Lung microvascular endothelial cell (primary cell): Measurements from ENCODE around the gene TNKS2. TPM values are rescaled to one million over a fixed set of nuclear protein-coding genes. Genes with fewer than 3 reads are reported as not detected.
"Not testable (repeated sequence)": the region's sequence is repeated elsewhere in the genome, so short reads cannot be mapped to it uniquely, and the experiment has no call there.

ENCODE experiments used
- DNase-seq, 2 donors: peaks; one replicate each; pipeline versions ENCODE4 v3.0.0 to v3.0.0-alpha.2; 2010; ENCODE audit warnings: low read depth in 2 of 2
- total RNA-seq: library from RNA; depleted of rRNA; stranded (reverse); fragments of >200 nt; gene quantifications from 2 replicates; pipeline ENCODE4 v1.2.1, GENCODE V29; 2014

The TNKS2 gene
- 37.5 and 43.5 TPM in 2 replicates for total RNA-seq

- DNase-seq: peak; percentile 95 to 96
These were observed at the start of gene TNKS2 for GRCh38 chr10:91797874-91798648. TNKS2 (plus strand) TSS chr10:91798426; CDS start chr10:91798691, 265 bp downstream.

- not testable (repeated sequence) for DNase-seq
These were observed 48.6 kb upstream of the TNKS2 start for GRCh38 chr10:91749592-91749991.

- DNase-seq: no peak
These were observed 41.9 kb upstream of the TNKS2 start for GRCh38 chr10:91756286-91756685.

GRCh38 chr10:91758303-91759146, 39.7 kb upstream of the TNKS2 start:
- DNase-seq: peak; percentile 64 to 75

- peak in 1 of 2 donors; percentile 31 for DNase-seq
These were observed 38.6 kb upstream of the TNKS2 start for GRCh38 chr10:91759581-91759986.

- no peak for DNase-seq
These were observed 36.5 kb upstream of the TNKS2 start for GRCh38 chr10:91761721-91762120.

GRCh38 chr10:91762878-91763277, 35.3 kb upstream of the TNKS2 start:
- no peak for DNase-seq

GRCh38 chr10:91766676-91767075, 31.6 kb upstream of the TNKS2 start:
- DNase-seq: no peak

GRCh38 chr10:91768123-91768522, 30.1 kb upstream of the TNKS2 start:
- no peak for DNase-seq

- no peak for DNase-seq
These were observed 26.3 kb upstream of the TNKS2 start for GRCh38 chr10:91771907-91772306.

- DNase-seq: no peak
These were observed 25.8 kb upstream of the TNKS2 start for GRCh38 chr10:91772461-91772860.

- no peak for DNase-seq
These were observed 25.4 kb upstream of the TNKS2 start for GRCh38 chr10:91772869-91773268.

GRCh38 chr10:91774571-91774970, 23.7 kb upstream of the TNKS2 start:
- DNase-seq: no peak

GRCh38 chr10:91775731-91776130, 22.5 kb upstream of the TNKS2 start:
- no peak for DNase-seq

- DNase-seq: no peak
These were observed 22.0 kb upstream of the TNKS2 start for GRCh38 chr10:91776266-91776665.

- no peak for DNase-seq
These were observed 19.7 kb upstream of the TNKS2 start for GRCh38 chr10:91778485-91778884.

- no peak for DNase-seq
These were observed 19.1 kb upstream of the TNKS2 start for GRCh38 chr10:91779011-91779605.

GRCh38 chr10:91782539-91782938, 15.7 kb upstream of the TNKS2 start:
- DNase-seq: no peak

- no peak for DNase-seq
These were observed 12.4 kb upstream of the TNKS2 start for GRCh38 chr10:91785830-91786229.

- no peak for DNase-seq
These were observed 11.0 kb upstream of the TNKS2 start for GRCh38 chr10:91787258-91787657.

GRCh38 chr10:91787810-91788209, 10.4 kb upstream of the TNKS2 start:
- DNase-seq: no peak

GRCh38 chr10:91788527-91788926, 9.7 kb upstream of the TNKS2 start:
- no peak for DNase-seq
